OCI-LY3 (cell line): ENCODE data around the gene SERPIND1.

Experiments
- H2AFZ ChIP-seq: fragments of 200-600, 300-600 bp; shearing (Covaris generic); 2 replicates; pipeline ENCODE4 v1.6.0; 2014; ENCODE audit warnings: antibody characterized with exemption, low read depth, low read length
- H3K27ac ChIP-seq: fragments of 200-600, 300-600 bp; sonication (generic); 2 replicates; pipeline ENCODE4 v1.5.1; 2014; ENCODE audit warnings: mild to moderate bottlenecking, low read length, moderate library complexity, mixed read lengths
- H3K27me3 ChIP-seq: fragments of 200-600, 300-600 bp; sonication (generic); 2 replicates; pipeline ENCODE4 v1.6.1; 2014; ENCODE audit warnings: low read depth, low read length, mixed read lengths
- H3K36me3 ChIP-seq: fragments of 200-600, 300-600 bp; sonication (generic); replicated peaks from 2 replicates; pipeline ENCODE3; 2014; ENCODE audit warnings: low read depth, low read length, mixed read lengths
- H3K4me1 ChIP-seq: fragments of 300-600, 200-600 bp; sonication (generic); 2 replicates; pipeline ENCODE4 v1.6.1; 2014; ENCODE audit warnings: low read length, mixed read lengths
- H3K4me2 ChIP-seq: fragments of 200-600, 300-600 bp; sonication (generic); 2 replicates; pipeline ENCODE4 v1.6.1; 2014; ENCODE audit warnings: low read length, mixed read lengths
- H3K4me3 ChIP-seq: fragments of 300-600, 200-600 bp; sonication (generic); 2 replicates; pipeline ENCODE4 v1.5.1; 2014; ENCODE audit warnings: antibody characterized with exemption, mild to moderate bottlenecking, low read length, moderate library complexity
- H3K79me2 ChIP-seq: fragments of 300-600, 200-600 bp; shearing (Covaris generic); 2 replicates; pipeline ENCODE4 v1.6.1; 2014; ENCODE audit warnings: mild to moderate bottlenecking, low read length, mixed read lengths
- H3K9ac ChIP-seq: fragments of 300-600, 200-600 bp; shearing (Covaris generic); 2 replicates; pipeline ENCODE4 v1.6.0; 2014; ENCODE audit warnings: mild to moderate bottlenecking, low read length, moderate library complexity
- H3K9me3 ChIP-seq: fragments of 200-600, 300-600 bp; shearing (Covaris generic); 2 replicates; pipeline ENCODE4 v1.6.1; 2014; ENCODE audit warnings: low read length, mixed read lengths; ENCODE audit not compliant: insufficient read depth
- H4K20me1 ChIP-seq: fragments of 200-600, 300-600 bp; sonication (generic); 2 replicates; pipeline ENCODE4 v1.6.1; 2016; ENCODE audit warnings: low read length, mixed read lengths; ENCODE audit not compliant: insufficient read depth
- CTCF ChIP-seq: fragments of 200-600, 300-600 bp; sonication (generic); IDR thresholded peaks from 2 replicates; pipeline ENCODE4 v1.5.1; 2014; ENCODE audit warnings: antibody characterized with exemption, low read length, low read depth
- EZH2phosphoT487 ChIP-seq: fragments of 200-600 bp; shearing (Covaris generic); IDR thresholded peaks from 2 replicates; pipeline ENCODE4 v1.6.1; 2018; ENCODE audit warnings: antibody characterized with exemption, mixed run types, low read depth

Gene SERPIND1

GRCh38 chr22:20752873-20753272 lies 21.0 kb upstream of the SERPIND1 start:
- TF ChIP-seq EZH2phosphoT487, result no peak
- TF ChIP-seq CTCF, result no peak
- no peak overlapping the region for H3K4me3 ChIP-seq
- H3K27ac ChIP-seq, result no peak overlapping the region
- H3K9ac ChIP-seq, result no peak overlapping the region
- H3K27me3 ChIP-seq, result no peaks in the 10 kb centered on the region
- peaks cover 26% of the 10 kb centered on the region for H3K4me1 ChIP-seq
- no peaks in the 10 kb centered on the region for H3K9me3 ChIP-seq
- peaks cover 22% of the 10 kb centered on the region for H4K20me1 ChIP-seq
- peaks cover 25% of the 10 kb centered on the region for H3K36me3 ChIP-seq
- no peaks in the 10 kb centered on the region for H3K79me2 ChIP-seq
- no peak overlapping the region for H2AFZ ChIP-seq
- H3K4me2 ChIP-seq, result no peak overlapping the region

- H3K27me3 ChIP-seq, result no peaks in the 10 kb centered on the region
Measured at GRCh38 chr22:20756846-20757245, 17.1 kb upstream of the SERPIND1 start.

GRCh38 chr22:20758688-20759087 lies 15.2 kb upstream of the SERPIND1 start:
- no peak overlapping the region for H2AFZ ChIP-seq
- no peak overlapping the region for H3K4me3 ChIP-seq
- TF ChIP-seq EZH2phosphoT487 (no peak), CTCF (no peak)
- H3K27me3 ChIP-seq, result no peaks in the 10 kb centered on the region
- no peak overlapping the region for H3K27ac ChIP-seq
- H3K9me3 ChIP-seq, result no peaks in the 10 kb centered on the region
- no peaks in the 10 kb centered on the region for H4K20me1 ChIP-seq
- H3K4me1 ChIP-seq, result no peaks in the 10 kb centered on the region
- peaks cover 16% of the 10 kb centered on the region for H3K36me3 ChIP-seq
- H3K4me2 ChIP-seq, result no peak overlapping the region
- H3K9ac ChIP-seq, result no peak overlapping the region
- H3K79me2 ChIP-seq, result no peaks in the 10 kb centered on the region

More at GRCh38 chr22:20756846-20757245, 17.1 kb upstream of the SERPIND1 start:
- TF ChIP-seq EZH2phosphoT487 (no peak), CTCF (no peak)
- Histone ChIP-seq H3K4me2 (no peak overlapping the region), H3K36me3 (peaks cover 13% of the 10 kb centered on the region), H3K27ac (no peak overlapping the region), H3K4me1 (no peaks in the 10 kb centered on the region), H4K20me1 (no peaks in the 10 kb centered on the region), H3K79me2 (no peaks in the 10 kb centered on the region), H3K4me3 (no peak overlapping the region), H3K9ac (no peak overlapping the region), H3K9me3 (no peaks in the 10 kb centered on the region), H2AFZ (no peak overlapping the region)

- peaks cover 29% of the 10 kb centered on the region for H3K36me3 ChIP-seq
Measured at GRCh38 chr22:20760084-20760483, 13.8 kb upstream of the SERPIND1 start.

More at GRCh38 chr22:20760084-20760483, 13.8 kb upstream of the SERPIND1 start:
- no peaks in the 10 kb centered on the region for H3K27me3 ChIP-seq
- no peaks in the 10 kb centered on the region for H3K79me2 ChIP-seq
- no peaks in the 10 kb centered on the region for H4K20me1 ChIP-seq
- H3K9me3 ChIP-seq, result no peaks in the 10 kb centered on the region
- no peak overlapping the region for H3K4me3 ChIP-seq
- no peak overlapping the region for H3K27ac ChIP-seq
- H3K4me1 ChIP-seq, result no peaks in the 10 kb centered on the region
- H3K9ac ChIP-seq, result no peak overlapping the region
- no peak for TF ChIP-seq CTCF
- TF ChIP-seq EZH2phosphoT487, result no peak
- H2AFZ ChIP-seq, result no peak overlapping the region
- no peak overlapping the region for H3K4me2 ChIP-seq
